Esophagus mucosa (tissue), 1 donor: ENCODE measurements around the gene DNAJB1. TPM values are rescaled to one million over a fixed set of nuclear protein-coding genes. Genes with fewer than 3 reads are reported as not detected.
"Not testable (repeated sequence)": the region's sequence is repeated elsewhere in the genome, so short reads cannot be mapped to it uniquely, and the experiment has no call there.

Experiments used
- ATAC-seq: fragments of 200-7000 bp; cut with Tn5 transposase; one replicate; pipeline ENCODE4 v1.9.1; 2020
- total RNA-seq: library from RNA; stranded (reverse); gene quantifications from one replicate; pipeline ENCODE4 v1.2.4, GENCODE V29; 2023
- donor health status: DM: yes; HTN: yes; CAD: no.

The DNAJB1 gene
- 337 TPM for total RNA-seq

GRCh38 chr19:14517840-14518505, at the start of gene DNAJB1:
DNAJB1 (minus strand) TSS chr19:14518397; CDS start chr19:14518349, 48 bp downstream.
- peak; percentile 76 for ATAC-seq

GRCh38 chr19:14567079-14567478, 48.9 kb upstream of the DNAJB1 start:
- no peak for ATAC-seq

- no peak for ATAC-seq
These were observed 48.5 kb upstream of the DNAJB1 start for GRCh38 chr19:14566712-14567077.

- ATAC-seq, result no peak
These were observed 47.8 kb upstream of the DNAJB1 start for GRCh38 chr19:14565765-14566711.

GRCh38 chr19:14565298-14565679, 47.1 kb upstream of the DNAJB1 start:
- no peak for ATAC-seq

- ATAC-seq, result not testable (repeated sequence)
These were observed 46.6 kb upstream of the DNAJB1 start for GRCh38 chr19:14564652-14565297.

- peak; percentile 76 for ATAC-seq
These were observed 45.9 kb upstream of the DNAJB1 start for GRCh38 chr19:14563989-14564651.

GRCh38 chr19:14563590-14563926, 45.4 kb upstream of the DNAJB1 start:
- ATAC-seq, result no peak

- peak; percentile 9 for ATAC-seq
These were observed 44.7 kb upstream of the DNAJB1 start for GRCh38 chr19:14562660-14563589.

GRCh38 chr19:14561847-14562351, 43.7 kb upstream of the DNAJB1 start:
- ATAC-seq, result peak; percentile 20

- ATAC-seq, result peak; percentile 38
These were observed 43.1 kb upstream of the DNAJB1 start for GRCh38 chr19:14561249-14561648.

GRCh38 chr19:14560776-14561108, 42.5 kb upstream of the DNAJB1 start:
- ATAC-seq, result no peak

- no peak for ATAC-seq
These were observed 41.9 kb upstream of the DNAJB1 start for GRCh38 chr19:14559916-14560775.

GRCh38 chr19:14558370-14559066, 40.3 kb upstream of the DNAJB1 start:
- ATAC-seq, result no peak

GRCh38 chr19:14556662-14557188, 38.5 kb upstream of the DNAJB1 start:
- peak; percentile 55 for ATAC-seq

GRCh38 chr19:14555918-14556661, 37.9 kb upstream of the DNAJB1 start:
- ATAC-seq, result peak; percentile 59

- peak; percentile 75 for ATAC-seq
These were observed 36.2 kb upstream of the DNAJB1 start for GRCh38 chr19:14554382-14554812.

GRCh38 chr19:14553939-14554243, 35.7 kb upstream of the DNAJB1 start:
- no peak for ATAC-seq
